Lung (tissue), 10 donors: ENCODE results near the gene PRAMEF5. TPM values are rescaled to one million over a fixed set of nuclear protein-coding genes. Genes with fewer than 3 reads are reported as not detected.
"Not testable (repeated sequence)": the region's sequence is repeated elsewhere in the genome, so short reads cannot be mapped to it uniquely, and the experiment has no call there.

Experiments used
- ATAC-seq: fragments of 200-7000 bp; cut with Tn5 transposase; one replicate; pipeline ENCODE4 v1.9.1; 2020; ENCODE audit warnings: moderate number of reproducible peaks; ENCODE audit not compliant: insufficient read depth, low FRiP score
- DNase-seq, 3 donors: peaks; one replicate each; pipeline ENCODE4 v3.0.0-alpha.2; 2013 to 2017
- H3K27ac ChIP-seq, 2 donors: one replicate each; pipeline ENCODE4 v1.5.1; 2013; ENCODE audit warnings: mild to moderate bottlenecking in 2 of 2, moderate library complexity in 2 of 2, control low read depth in 1 of 2, inconsistent platforms in 1 of 2, low read depth in 1 of 2, low read length in 1 of 2
- H3K27me3 ChIP-seq, 3 donors: one replicate each; pipeline ENCODE4 v1.5.1; 2013; ENCODE audit warnings: low read length in 2 of 3; ENCODE audit not compliant: control insufficient read depth in 3 of 3, insufficient read depth in 3 of 3
- H3K36me3 ChIP-seq, 4 donors: one replicate each; pipeline ENCODE4 v1.5.1; 2013; ENCODE audit warnings: low read length in 4 of 4, mild to moderate bottlenecking in 1 of 4, moderate library complexity in 1 of 4; ENCODE audit not compliant: control insufficient read depth in 4 of 4, insufficient read depth in 4 of 4
- H3K4me1 ChIP-seq, 5 donors: one replicate each; pipeline ENCODE4 v1.5.1; 2013; ENCODE audit warnings: low read length in 5 of 5, mild to moderate bottlenecking in 2 of 5, moderate library complexity in 1 of 5; ENCODE audit not compliant: control insufficient read depth in 5 of 5, insufficient read depth in 5 of 5
- H3K4me3 ChIP-seq: one replicate; pipeline ENCODE4 v1.5.1; 2013; ENCODE audit warnings: mild to moderate bottlenecking, control low read depth, moderate library complexity
- H3K9ac ChIP-seq, 2 donors: one replicate each; pipeline ENCODE4 v1.5.1; 2013; ENCODE audit warnings: low read length in 2 of 2, control low read depth in 1 of 2; ENCODE audit not compliant: insufficient read depth in 1 of 2
- H3K9me3 ChIP-seq, 4 donors: one replicate each; pipeline ENCODE4 v1.5.1; 2013; ENCODE audit warnings: low read length in 3 of 4, mild to moderate bottlenecking in 1 of 4, moderate library complexity in 1 of 4; ENCODE audit not compliant: control insufficient read depth in 4 of 4, insufficient read depth in 3 of 4
- WGBS, 2 donors: extraction: QIAGEN DNeasy Blood & Tissue Kit; methylation state at CpG; one replicate each; pipeline ENCODE4 v1.1.7; 2013; 5-methylcytosine and 5-hydroxymethylcytosine counted together
- polyA plus RNA-seq, 2 donors: library from polyadenylated mRNA; stranded (reverse); fragments of 200-250 nt; gene quantifications; one replicate each; pipeline ENCODE4 v1.2.1, GENCODE V29; 2013
- total RNA-seq, 2 donors: library from RNA; depleted of rRNA in 1 of 2; stranded (reverse); fragments of >200 nt in 1 of 2; gene quantifications; one replicate each; pipeline ENCODE4 v1.2.1, GENCODE V29; 2014 to 2021
- donor health status: Bipolar disorder and iron deficiency.
- donor health status: healthy.
- donor health status: DM: yes; HTN: yes; CAD: no.

PRAMEF5 gene
- total and polyA plus RNA-seq, 4 donors: not detected

GRCh38 chr1:13237572-13237971 lies 16.4 kb upstream of the PRAMEF5 start:
- ATAC-seq: not testable (repeated sequence)

DNA sequence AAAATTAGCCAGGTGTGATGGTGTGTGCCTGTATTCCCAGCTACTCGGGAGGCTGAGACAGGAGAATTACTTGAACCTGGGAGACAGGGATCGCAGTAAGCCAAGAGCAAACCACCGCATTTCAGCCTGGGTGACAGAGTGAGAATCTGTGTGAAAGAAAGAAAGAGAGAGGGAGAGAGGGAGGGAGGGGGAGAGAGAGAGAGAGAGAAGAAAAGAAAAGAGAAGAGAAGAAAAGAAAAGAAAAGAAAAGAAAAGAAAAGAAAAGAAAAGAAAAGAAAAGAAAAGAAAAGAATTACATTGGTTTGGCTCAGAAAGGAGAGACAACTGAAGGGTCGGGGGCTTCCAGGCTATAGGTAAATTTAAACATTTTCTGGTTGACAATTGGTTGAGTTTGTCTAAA lies 14.4 kb upstream of the PRAMEF5 start:
- H3K4me1 ChIP-seq, H3K36me3 ChIP-seq, H3K9me3 ChIP-seq, H3K27ac ChIP-seq, H3K27me3 ChIP-seq, ATAC-seq, H3K9ac ChIP-seq, DNase-seq, H3K4me3 ChIP-seq: not testable (repeated sequence)
- 91 to 92% methylated on average over 4 of the region's 4 CpGs for WGBS, 2 donors

More at GRCh38 chr1:13237572-13237971, 16.4 kb upstream of the PRAMEF5 start:
- not testable (repeated sequence) for H3K27ac ChIP-seq, DNase-seq, H3K9ac ChIP-seq, H3K27me3 ChIP-seq, H3K9me3 ChIP-seq, H3K4me1 ChIP-seq, H3K36me3 ChIP-seq, H3K4me3 ChIP-seq
- 79 to 85% methylated on average over 4 of the region's 4 CpGs for WGBS, 2 donors

DNA sequence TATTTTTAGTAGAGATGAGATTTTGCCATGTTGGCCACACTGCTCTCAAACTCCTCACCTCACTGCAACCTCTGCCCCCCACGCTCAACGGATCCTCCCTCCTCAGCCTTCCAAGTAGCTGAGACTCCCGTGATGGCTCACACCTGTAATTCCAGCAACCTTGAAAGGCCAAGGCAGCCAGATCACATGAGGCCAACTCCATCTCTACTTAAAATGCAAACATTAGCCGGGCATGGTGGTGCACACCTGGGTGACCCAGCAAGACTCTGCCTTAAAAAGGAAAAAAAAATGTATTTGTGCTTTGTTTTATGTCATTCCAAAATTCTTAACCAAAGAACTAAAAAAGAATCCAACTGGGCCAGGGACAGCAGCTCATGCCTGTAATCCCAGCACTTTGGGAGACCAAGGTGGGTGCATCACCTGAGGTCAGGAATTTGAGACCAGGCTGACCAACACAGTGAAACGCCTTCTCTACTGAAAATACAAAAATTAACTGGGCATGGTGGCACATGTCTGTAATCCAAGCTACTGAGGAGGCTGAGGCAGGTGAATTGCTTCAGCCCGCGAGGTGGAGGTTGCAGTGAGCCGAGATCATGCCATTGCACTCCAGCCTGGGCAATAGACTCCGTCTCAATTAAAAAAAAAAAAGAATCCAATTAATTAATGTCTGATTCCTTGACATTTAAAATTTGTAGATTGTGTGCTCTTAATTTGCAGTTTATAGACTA lies 10.3 kb upstream of the PRAMEF5 start:
- WGBS, 2 donors: 87 to 91% methylated on average over 9 of the region's 9 CpGs

GRCh38 chr1:13245841-13246553 lies 8.0 kb upstream of the PRAMEF5 start:
- not testable (repeated sequence) for H3K27ac ChIP-seq, H3K4me1 ChIP-seq, H3K4me3 ChIP-seq, H3K9ac ChIP-seq, H3K36me3 ChIP-seq, H3K27me3 ChIP-seq, ATAC-seq, DNase-seq, H3K9me3 ChIP-seq
- WGBS, 2 donors: 75 to 82% methylated on average over 5 of the region's 5 CpGs

More for the DNA sequence above, 10.3 kb upstream of the PRAMEF5 start:
- H3K4me1 ChIP-seq, H3K9ac ChIP-seq, H3K9me3 ChIP-seq, H3K36me3 ChIP-seq, DNase-seq, H3K27ac ChIP-seq, H3K27me3 ChIP-seq, H3K4me3 ChIP-seq, ATAC-seq: not testable (repeated sequence)

GRCh38 chr1:13246554-13246871 lies 7.5 kb upstream of the PRAMEF5 start:
- not testable (repeated sequence) for H3K9ac ChIP-seq, H3K36me3 ChIP-seq, H3K4me1 ChIP-seq, H3K4me3 ChIP-seq, H3K27me3 ChIP-seq, ATAC-seq, DNase-seq, H3K9me3 ChIP-seq, H3K27ac ChIP-seq
- WGBS, 2 donors: 80% methylated on average over 2 of the region's 2 CpGs

DNA sequence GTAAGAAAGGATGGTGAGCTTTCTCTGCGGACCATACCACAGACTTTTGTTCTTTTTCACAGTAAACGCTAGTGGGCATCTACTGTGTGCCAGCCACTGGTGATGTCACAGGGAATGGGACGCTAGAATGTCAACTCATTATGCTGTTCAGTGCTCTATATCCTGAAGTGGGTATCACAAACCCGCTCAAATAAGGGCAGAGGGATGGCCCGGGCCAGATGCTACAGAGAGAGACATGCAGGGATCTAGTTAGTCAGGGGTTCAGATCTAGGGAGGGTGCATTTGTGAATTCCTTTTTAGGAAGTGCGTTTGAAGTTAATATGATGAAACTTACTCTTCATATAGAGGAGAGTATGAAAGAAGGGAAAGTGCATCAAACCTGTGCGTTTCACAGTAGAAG lies 6.9 kb upstream of the PRAMEF5 start:
- not testable (repeated sequence) for H3K36me3 ChIP-seq, H3K9ac ChIP-seq, H3K9me3 ChIP-seq, H3K27ac ChIP-seq, H3K4me1 ChIP-seq, DNase-seq, H3K27me3 ChIP-seq, ATAC-seq, H3K4me3 ChIP-seq
- WGBS, 2 donors: 81 to 82% methylated on average over 6 of the region's 7 CpGs

DNA sequence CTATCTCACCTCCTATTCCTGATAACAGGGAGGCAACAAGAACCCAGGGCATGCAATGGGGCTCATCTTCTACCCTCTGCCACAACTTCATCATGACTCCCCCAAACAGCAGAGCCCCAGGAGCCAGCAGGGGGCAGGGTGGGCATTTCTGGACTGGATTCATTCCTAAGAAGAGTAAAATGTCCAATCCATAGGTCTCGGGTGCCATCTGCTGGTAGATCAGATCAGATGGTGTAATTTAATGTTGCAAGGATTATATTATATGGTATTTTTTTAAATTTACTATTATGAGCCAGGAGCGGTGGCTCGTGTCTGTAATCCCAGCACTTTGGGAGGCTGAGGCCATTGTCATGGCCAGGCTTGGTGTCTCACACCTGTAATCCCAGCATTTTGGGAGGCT lies 11.1 kb downstream of the PRAMEF5 start:
- not testable (repeated sequence) for H3K4me1 ChIP-seq, DNase-seq, ATAC-seq, H3K27me3 ChIP-seq, H3K27ac ChIP-seq, H3K9me3 ChIP-seq, H3K9ac ChIP-seq, H3K4me3 ChIP-seq, H3K36me3 ChIP-seq
- WGBS, 2 donors: 38 to 64% methylated on average over 2 of the region's 3 CpGs

DNA sequence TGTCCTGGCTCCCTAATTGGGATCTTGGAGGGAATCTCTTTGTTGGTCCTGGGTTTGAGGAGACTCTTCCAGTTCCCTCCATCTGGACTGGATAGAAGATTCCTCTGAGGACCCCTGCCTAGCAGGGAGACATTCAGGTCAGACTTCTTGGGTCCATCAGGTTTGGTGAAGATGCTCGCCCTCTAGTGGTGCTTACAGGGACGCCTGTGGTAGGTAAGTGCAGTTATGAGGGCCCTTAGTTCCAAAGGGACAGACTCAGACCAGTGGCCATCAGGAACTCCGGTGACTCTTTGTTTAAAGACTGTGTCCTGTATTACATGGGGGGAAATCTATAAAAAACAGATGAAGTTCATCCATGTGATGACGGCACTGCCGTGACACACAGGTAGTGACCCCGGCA lies 23.0 kb downstream of the PRAMEF5 start:
- not testable (repeated sequence) for H3K4me3 ChIP-seq

More for the DNA sequence above, 23.0 kb downstream of the PRAMEF5 start:
- not testable (repeated sequence) for H3K27me3 ChIP-seq, H3K36me3 ChIP-seq, H3K4me1 ChIP-seq, DNase-seq, ATAC-seq, H3K27ac ChIP-seq, H3K9me3 ChIP-seq, H3K9ac ChIP-seq
- WGBS, 2 donors: 30 to 50% methylated on average over 3 to 5 of the region's 6 CpGs
